PFSK-1 (cell line): ENCODE results near the gene TACR1.

ENCODE experiments used
- FOXP2 ChIP-seq: optimal IDR thresholded peaks from 2 replicates; pipeline ENCODE3; 2011; ENCODE audit warnings: borderline replicate concordance, control low read depth, inconsistent platforms; ENCODE audit not compliant: insufficient read depth; ENCODE audit errors: extremely low read length, extremely low read depth
- POLR2AphosphoS5 ChIP-seq: IDR thresholded peaks from 2 replicates; pipeline ENCODE4 v1.6.1; 2012; ENCODE audit warnings: low read depth, mild to moderate bottlenecking, control low read depth, low read length, moderate library complexity
- REST ChIP-seq, 2 experiments: IDR thresholded peaks; 2 replicates each; pipeline versions ENCODE4 v1.6.1 to v1.8.0; 2011 to 2012; ENCODE audit warnings: low read depth in 2 of 2, low read length in 2 of 2, control low read depth in 1 of 2, inconsistent platforms in 1 of 2, mild to moderate bottlenecking in 1 of 2, moderate library complexity in 1 of 2; ENCODE audit not compliant: insufficient read depth in 1 of 2
- SIN3A ChIP-seq: IDR thresholded peaks from 2 replicates; pipeline ENCODE4 v1.6.1; 2012; ENCODE audit warnings: mild to moderate bottlenecking, low read length, moderate library complexity, borderline replicate concordance; ENCODE audit not compliant: insufficient read depth
- TAF1 ChIP-seq: IDR thresholded peaks from 2 replicates; pipeline ENCODE4 v1.6.1; 2012; ENCODE audit warnings: low read length, control low read depth, borderline replicate concordance; ENCODE audit not compliant: insufficient read depth

TACR1 gene

GRCh38 chr2:75058427-75058826 is 140.9 kb downstream of the TACR1 start:
- TF ChIP-seq FOXP2: no peak
- no peak for TF ChIP-seq REST (IDR thresholded peaks at IDR 0.05; ENCODE audit: insufficient read depth in 1 of 2, low read depth in 2 of 2, low read length in 2 of 2)

DNA sequence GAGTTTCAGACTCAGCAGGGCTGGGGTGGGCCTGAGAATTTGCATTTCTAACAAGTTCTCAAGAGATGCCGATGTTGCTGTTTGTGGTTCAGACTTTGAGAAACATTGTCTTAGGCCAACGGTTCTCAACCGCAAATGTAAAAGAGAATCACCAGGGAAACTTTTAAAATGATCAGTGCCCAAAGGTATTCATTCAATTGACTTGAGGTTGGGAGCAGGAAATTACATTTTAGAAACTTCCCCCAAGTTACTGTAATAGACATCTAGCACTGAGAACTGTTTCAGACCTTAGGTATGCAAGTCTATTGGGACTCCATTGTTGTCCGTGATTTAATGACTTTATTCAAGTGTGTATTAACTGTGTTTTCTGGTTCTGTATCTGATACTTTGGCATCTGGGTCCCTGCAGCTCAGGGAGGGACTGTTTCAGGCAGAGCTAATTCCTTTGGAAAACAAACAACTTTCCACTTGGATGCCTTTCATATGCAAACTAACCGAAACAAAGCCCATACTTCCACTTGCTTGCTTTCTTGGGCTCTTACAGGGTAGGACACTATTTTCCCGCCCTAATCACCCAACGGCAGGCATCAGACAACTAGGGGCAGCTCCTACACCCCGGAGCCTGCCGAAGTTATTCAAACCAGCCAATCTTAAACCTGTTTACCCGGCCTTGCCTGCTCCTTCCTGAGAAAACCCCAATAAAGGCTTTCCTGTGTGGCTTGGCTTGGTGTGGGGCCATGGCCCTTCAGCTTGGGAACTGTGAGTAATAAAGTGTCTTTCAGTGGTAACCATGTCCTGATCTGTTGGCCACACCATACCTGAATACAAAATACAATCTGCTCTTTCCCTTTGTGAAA is 143.3 kb downstream of the TACR1 start:
- no peak for TF ChIP-seq REST (IDR thresholded peaks at IDR 0.05; ENCODE audit: insufficient read depth in 1 of 2, low read depth in 2 of 2, low read length in 2 of 2)
- TF ChIP-seq TAF1: no peak
- TF ChIP-seq SIN3A: no peak
- no peak for TF ChIP-seq POLR2AphosphoS5
- TF ChIP-seq FOXP2: no peak

DNA sequence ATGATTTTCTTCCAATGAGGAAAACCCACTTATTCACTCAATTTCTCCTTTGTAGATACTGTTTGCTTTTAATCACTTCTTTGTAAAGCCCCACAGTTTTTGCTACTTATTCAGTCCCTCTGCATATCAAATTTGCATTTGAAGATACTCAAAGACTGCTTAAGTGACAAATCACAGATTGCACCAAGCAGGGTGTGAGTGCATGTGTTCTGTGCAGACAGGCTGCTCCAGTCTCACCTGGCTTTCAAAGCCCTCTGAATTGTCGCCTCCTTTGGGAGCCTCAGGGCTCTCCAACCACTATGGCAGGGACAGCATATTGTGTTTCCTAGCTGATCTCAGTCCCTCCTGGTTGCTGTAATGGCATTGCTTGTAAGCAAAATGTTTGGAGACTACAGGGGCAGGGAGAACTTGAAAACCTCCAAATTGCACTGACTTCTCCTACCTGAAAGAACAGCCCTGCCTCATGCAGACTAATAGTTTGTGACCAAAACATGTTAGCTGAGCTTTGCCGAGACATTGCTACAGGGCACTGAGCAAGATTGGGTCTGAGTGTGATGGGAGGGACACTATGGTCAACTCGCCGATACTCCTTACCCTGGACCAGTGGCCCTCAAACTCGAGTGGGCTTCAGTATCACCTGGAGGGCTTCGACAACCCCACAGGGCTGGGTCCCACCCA is 144.0 kb downstream of the TACR1 start:
- TF ChIP-seq REST (IDR thresholded peaks at IDR 0.05; ENCODE audit: insufficient read depth in 1 of 2, low read depth in 2 of 2, low read length in 2 of 2): no peak
- no peak for TF ChIP-seq POLR2AphosphoS5
- no peak for TF ChIP-seq FOXP2
- no peak for TF ChIP-seq SIN3A
- no peak for TF ChIP-seq TAF1

GRCh38 chr2:75054296-75054695 is 145.0 kb downstream of the TACR1 start:
- TF ChIP-seq POLR2AphosphoS5 (no peak), FOXP2 (no peak), REST (IDR thresholded peaks at IDR 0.05; ENCODE audit: insufficient read depth in 1 of 2, low read depth in 2 of 2, low read length in 2 of 2) (no peak), TAF1 (no peak), SIN3A (no peak)
